Naive thymus-derived CD4-positive, alpha-beta T cell (primary cell): ENCODE measurements around the gene SPACDR. TPM values are rescaled to one million over a fixed set of nuclear protein-coding genes. Genes with fewer than 3 reads are reported as not detected.
A peak's percentile ranks its signal among the peaks of the same experiment; 100 is the strongest.

Source experiments
- ATAC-seq: fragments of 150-1000 bp; cut with Tn5 transposase; 2 replicates; pipeline ENCODE4 v1.10.0; 2021; ENCODE audit warnings: mild to moderate bottlenecking, moderate library complexity
- CTCF ChIA-PET: fragments of 350-600 bp; sonication (Branson Sonifier 250); formaldehyde crosslinking; loops from one replicate; lab custom pipeline; 2021; ENCODE audit warnings: antibody characterized with exemption; lab: Charles Lee
- POLR2A ChIA-PET: fragments of 350-600 bp; sonication (Branson Sonifier 250); formaldehyde crosslinking; loops from one replicate; lab custom pipeline; 2021; ENCODE audit warnings: antibody characterized with exemption, inconsistent platforms; lab: Charles Lee
- DNase-seq, 9 donors: peaks; one replicate each; pipeline versions ENCODE4 v3.0.0 to v3.0.0-alpha.2; 2020 to 2022; ENCODE audit warnings: mixed read lengths in 1 of 9
- H3K27ac ChIP-seq: one replicate; pipeline ENCODE4 v1.7.0; 2013; ENCODE audit warnings: mild to moderate bottlenecking, low read depth, low read length, moderate library complexity
- H3K27me3 ChIP-seq, 2 donors: one replicate each; pipeline ENCODE4 v1.7.0; 2013; ENCODE audit warnings: low read length in 2 of 2, mild to moderate bottlenecking in 2 of 2, moderate library complexity in 2 of 2; ENCODE audit not compliant: control insufficient read depth in 2 of 2, insufficient read depth in 2 of 2
- H3K36me3 ChIP-seq, 3 experiments: 1 replicate in 2 of 3; 2 replicates in 1 of 3; pipeline ENCODE4 v1.7.0; 2013; ENCODE audit warnings: low read length in 3 of 3, mild to moderate bottlenecking in 3 of 3, moderate library complexity in 1 of 3; ENCODE audit not compliant: insufficient read depth in 3 of 3, control insufficient read depth in 2 of 3
- H3K4me1 ChIP-seq, 2 donors: one replicate each; pipeline ENCODE4 v1.7.0; 2013; ENCODE audit warnings: low read length in 2 of 2, mild to moderate bottlenecking in 2 of 2, moderate library complexity in 1 of 2; ENCODE audit not compliant: control insufficient read depth in 2 of 2, insufficient read depth in 2 of 2
- H3K4me3 ChIP-seq: 2 replicates; pipeline ENCODE4 v1.7.0; 2013; ENCODE audit warnings: mild to moderate bottlenecking, low read length
- H3K9me3 ChIP-seq, 3 experiments: 1 replicate in 2 of 3; 2 replicates in 1 of 3; pipeline ENCODE4 v1.7.0; 2013; ENCODE audit warnings: low read length in 3 of 3; ENCODE audit not compliant: control insufficient read depth in 2 of 3
- H3K27ac Mint-ChIP-seq, 9 donors: one replicate each; pipeline ENCODE4 v1.8.0; 2020 to 2022; ENCODE audit warnings: mixed read lengths in 9 of 9, mild to moderate bottlenecking in 8 of 9, moderate library complexity in 5 of 9, inconsistent platforms in 2 of 9
- H3K27me3 Mint-ChIP-seq, 5 donors: one replicate each; pipeline ENCODE4 v1.8.0; 2021 to 2022; ENCODE audit warnings: mixed read lengths in 5 of 5, mild to moderate bottlenecking in 1 of 5
- H3K36me3 Mint-ChIP-seq, 5 donors: one replicate each; pipeline ENCODE4 v1.8.0; 2020 to 2022; ENCODE audit warnings: mixed read lengths in 5 of 5, mild to moderate bottlenecking in 3 of 5, inconsistent platforms in 1 of 5
- H3K4me1 Mint-ChIP-seq, 7 donors: one replicate each; pipeline ENCODE4 v1.8.0; 2020 to 2022; ENCODE audit warnings: mixed read lengths in 7 of 7, mild to moderate bottlenecking in 3 of 7, inconsistent platforms in 1 of 7
- H3K4me3 Mint-ChIP-seq, 10 donors: one replicate each; pipeline ENCODE4 v1.8.0; 2020 to 2022; ENCODE audit warnings: mild to moderate bottlenecking in 10 of 10, mixed read lengths in 10 of 10, moderate library complexity in 6 of 10, inconsistent platforms in 2 of 10
- H3K9me3 Mint-ChIP-seq, 11 donors: one replicate each; pipeline ENCODE4 v1.8.0; 2020 to 2022; ENCODE audit warnings: mixed read lengths in 11 of 11, mild to moderate bottlenecking in 4 of 11, inconsistent platforms in 1 of 11, moderate library complexity in 1 of 11
- intact Hi-C, 2 donors: fragments of 100-400 bp; cut with micrococcal nuclease; formaldehyde crosslinking; loops; one replicate each; pipeline ENCODE4 v1.15.1; 2023
- polyA plus RNA-seq, 2 donors: library from polyadenylated mRNA; unstranded; fragments of 300-500 nt; fragmentation: Illumina TruSeq; gene quantifications; one replicate each; pipeline ENCODE4 v1.2.3, GENCODE V29; 2021
- total RNA-seq, 6 experiments: library from RNA in 5 of 6; stranded (reverse) in 5 of 6; gene quantifications; 1 replicate in 5 of 6; 2 replicates in 1 of 6; pipeline ENCODE4 v1.2.3 and lab custom pipeline; 2021 to 2026

SPACDR gene
- total and polyA plus RNA-seq, 7 experiments from 2014 or later, result 0.85 to 7.8 (median 2.2) TPM; not detected in 1

- Mint-ChIP-seq H3K9me3 (no peaks in the 10 kb centered on the region), H3K27me3 (peaks cover 0 to 32% (median 0%) of the 10 kb centered on the region in 5 donors), H3K27ac (peak overlapping the region in 1 of 9 donors; percentile 65), H3K4me3 (no peak overlapping the region), H3K36me3 (peaks cover 0 to 12% (median 0%) of the 10 kb centered on the region in 5 donors), H3K4me1 (peaks cover 0 to 5% (median 2%) of the 10 kb centered on the region in 7 donors)
- POLR2A ChIA-PET, result interaction anchor here (0.5 to 1.7 kb wide), 5 partner anchors 14 to 187 kb away, joined by 3 to 7 read pairs (median 4); partner anchors contain the start of genes PVRIG and ZCWPW1
- CTCF ChIA-PET, result interaction anchor here (0.7 to 2.2 kb wide), 9 partner anchors 10 to 428 kb away, joined by 3 to 13 read pairs (median 4); partner anchors contain the start of gene MEPCE
- no peak overlapping the region for H3K4me3 ChIP-seq
- intact Hi-C loops, result loop anchor here (1.0 to 5.0 kb wide), 8 partner anchors 39 to 429 kb away; no protein-coding TSS in a partner anchor
- H3K4me1 ChIP-seq, result no peaks in the 10 kb centered on the region
- no peaks in the 10 kb centered on the region for H3K27me3 ChIP-seq
- peak; percentile 97 for ATAC-seq
- H3K36me3 ChIP-seq, result no peaks in the 10 kb centered on the region
- DNase-seq, result peak in 7 of 9 donors; percentile 35 to 69 (median 53)
- no peak overlapping the region for H3K27ac ChIP-seq
- no peaks in the 10 kb centered on the region for H3K9me3 ChIP-seq
Observed at GRCh38 chr7:100407285-100408180, 56.5 kb downstream of the SPACDR start.

- intact Hi-C loops, result loop anchor here (1.0 to 5.0 kb wide), 8 partner anchors 38 to 428 kb away; no protein-coding TSS in a partner anchor
- H3K27me3 Mint-ChIP-seq, result peaks cover 0 to 34% (median 0%) of the 10 kb centered on the region in 5 donors
- CTCF ChIA-PET, result interaction anchor here (0.8 to 2.2 kb wide), 7 partner anchors 9 to 427 kb away, joined by 3 to 13 read pairs (median 4); no protein-coding TSS in a partner anchor
Observed at GRCh38 chr7:100406767-100407166, 57.3 kb downstream of the SPACDR start.

More at GRCh38 chr7:100406767-100407166, 57.3 kb downstream of the SPACDR start:
- ATAC-seq (no peak), DNase-seq (no peak)
- no peaks in the 10 kb centered on the region for H3K9me3 Mint-ChIP-seq
- Histone ChIP-seq H3K9me3 (no peaks in the 10 kb centered on the region), H3K4me3 (no peak overlapping the region), H3K27me3 (no peaks in the 10 kb centered on the region), H3K36me3 (no peaks in the 10 kb centered on the region), H3K4me1 (no peaks in the 10 kb centered on the region), H3K27ac (no peak overlapping the region)
- H3K4me1 Mint-ChIP-seq, result peaks cover 0 to 5% (median 2%) of the 10 kb centered on the region in 7 donors
- H3K4me3 Mint-ChIP-seq, result no peak overlapping the region
- H3K36me3 Mint-ChIP-seq, result peaks cover 0 to 15% (median 2%) of the 10 kb centered on the region in 5 donors
- POLR2A ChIA-PET, result interaction anchor here (1.5 to 1.7 kb wide), 3 partner anchors 22 to 186 kb away, joined by 4 to 7 read pairs (median 4); partner anchors contain the start of genes PVRIG and ZCWPW1
- no peak overlapping the region for H3K27ac Mint-ChIP-seq

Other genes starting within 250 kb of the SPACDR start
- 10 to 100 TPM; 32.1 to 88.7 (median 66.2) TPM for gene PVRIG, start 244.3 kb downstream of the SPACDR start, total RNA-seq
- gene PVRIG, start 244.3 kb downstream of the SPACDR start, polyA plus RNA-seq, result 10 to 100 TPM; 69.5 to 81.0 TPM
- not detected for gene SPDYE3, start 156.6 kb downstream of the SPACDR start, total RNA-seq
- gene SPDYE3, start 156.6 kb downstream of the SPACDR start, polyA plus RNA-seq, result 1 to 10 TPM; 8.5 to 8.7 TPM
- gene PILRB, start 106.1 kb downstream of the SPACDR start, total RNA-seq, result 100 to 1,000 TPM in 4 of 5 experiments, 10 to 100 TPM in 1; 79.1 to 137 (median 120) TPM
- 10 to 100 TPM in 1 of 2 donors, 1 to 10 TPM in 1; 1.1 to 11.1 TPM for gene PILRB, start 106.1 kb downstream of the SPACDR start, polyA plus RNA-seq
- 100 to 1,000 TPM in 1 of 5 experiments, 10 to 100 TPM in 4; 13.0 to 118 (median 14.3) TPM for gene PILRA, start 90.8 kb downstream of the SPACDR start, total RNA-seq
- 1 to 10 TPM in 1 of 2 donors, under 1 TPM in 1; 0.40 to 1.1 TPM for gene PILRA, start 90.8 kb downstream of the SPACDR start, polyA plus RNA-seq
- gene ZCWPW1, start 35.6 kb downstream of the SPACDR start, total RNA-seq, result 10 to 100 TPM in 3 of 5 experiments, 1 to 10 TPM in 2; 4.1 to 18.6 (median 10.3) TPM
- gene ZCWPW1, start 35.6 kb downstream of the SPACDR start, polyA plus RNA-seq, result 1 to 10 TPM; 5.6 to 5.9 TPM
- gene MEPCE, start 34.4 kb downstream of the SPACDR start, total RNA-seq, result 10 to 100 TPM; 47.9 to 68.2 (median 65.1) TPM
- 10 to 100 TPM; 12.2 to 20.5 TPM for gene MEPCE, start 34.4 kb downstream of the SPACDR start, polyA plus RNA-seq
- gene PPP1R35, start 27.8 kb downstream of the SPACDR start, total RNA-seq, result 10 to 100 TPM; 33.5 to 80.0 (median 65.7) TPM
- 10 to 100 TPM; 25.1 to 52.7 TPM for gene PPP1R35, start 27.8 kb downstream of the SPACDR start, polyA plus RNA-seq
- gene TSC22D4, start 15.0 kb upstream of the SPACDR start, total RNA-seq, result 100 to 1,000 TPM in 4 of 5 experiments, 10 to 100 TPM in 1; 75.6 to 124 (median 115) TPM
- 10 to 100 TPM; 23.7 to 30.1 TPM for gene TSC22D4, start 15.0 kb upstream of the SPACDR start, polyA plus RNA-seq
- gene NYAP1, start 19.7 kb upstream of the SPACDR start, total RNA-seq, result under 1 TPM; 0.11 to 0.64 (median 0.44) TPM
- gene NYAP1, start 19.7 kb upstream of the SPACDR start, polyA plus RNA-seq, result not detected
- gene AGFG2, start 74.9 kb upstream of the SPACDR start, total RNA-seq, result 10 to 100 TPM; 15.8 to 42.4 (median 23.3) TPM
- 1 to 10 TPM; 5.7 to 9.8 TPM for gene AGFG2, start 74.9 kb upstream of the SPACDR start, polyA plus RNA-seq
- gene SAP25, start 109.6 kb upstream of the SPACDR start, total RNA-seq, result 100 to 1,000 TPM in 2 of 5 experiments, 10 to 100 TPM in 3; 29.1 to 174 (median 71.3) TPM
- gene SAP25, start 109.6 kb upstream of the SPACDR start, polyA plus RNA-seq, result under 1 TPM in 1 of 2 donors, not detected in 1; 0.48 TPM
- 100 to 1,000 TPM; 199 to 504 (median 407) TPM for gene LRCH4, start 121.9 kb upstream of the SPACDR start, total RNA-seq
- 100 to 1,000 TPM; 143 to 199 TPM for gene LRCH4, start 121.9 kb upstream of the SPACDR start, polyA plus RNA-seq
- gene FBXO24, start 122.1 kb upstream of the SPACDR start, total RNA-seq, result 1 to 10 TPM in 4 of 5 experiments, under 1 TPM in 1; 0.75 to 3.1 (median 1.7) TPM
- gene FBXO24, start 122.1 kb upstream of the SPACDR start, polyA plus RNA-seq, result 1 to 10 TPM; 2.0 TPM
- gene PCOLCE, start 138.1 kb upstream of the SPACDR start, total RNA-seq, result 10 to 100 TPM in 1 of 5 experiments, 1 to 10 TPM in 4; 9.1 to 11.7 (median 9.5) TPM
- gene PCOLCE, start 138.1 kb upstream of the SPACDR start, polyA plus RNA-seq, result under 1 TPM in 1 of 2 donors, not detected in 1; 0.64 TPM
- 10 to 100 TPM in 4 of 5 experiments, 1 to 10 TPM in 1; 8.8 to 54.9 (median 13.1) TPM for gene MOSPD3, start 148.3 kb upstream of the SPACDR start, total RNA-seq
- gene MOSPD3, start 148.3 kb upstream of the SPACDR start, polyA plus RNA-seq, result 10 to 100 TPM; 20.4 to 20.6 TPM
- 10 to 100 TPM in 1 of 5 experiments, 1 to 10 TPM in 4; 1.8 to 14.4 (median 4.0) TPM for gene TFR2, start 177.3 kb upstream of the SPACDR start, total RNA-seq
- 1 to 10 TPM in 1 of 2 donors, under 1 TPM in 1; 0.55 to 1.3 TPM for gene TFR2, start 177.3 kb upstream of the SPACDR start, polyA plus RNA-seq
- not detected for gene ACTL6B, start 192.2 kb upstream of the SPACDR start, total RNA-seq
- not detected for gene ACTL6B, start 192.2 kb upstream of the SPACDR start, polyA plus RNA-seq
- 100 to 1,000 TPM in 4 of 5 experiments, 10 to 100 TPM in 1; 98.2 to 215 (median 132) TPM for gene GNB2, start 209.5 kb upstream of the SPACDR start, total RNA-seq
- gene GNB2, start 209.5 kb upstream of the SPACDR start, polyA plus RNA-seq, result 10 to 100 TPM; 35.8 to 53.2 TPM
- 100 to 1,000 TPM in 2 of 5 experiments, 10 to 100 TPM in 3; 48.3 to 125 (median 91.4) TPM for gene GIGYF1, start 230.0 kb upstream of the SPACDR start, total RNA-seq
- 1 to 10 TPM; 1.4 to 2.9 TPM for gene GIGYF1, start 230.0 kb upstream of the SPACDR start, polyA plus RNA-seq
- gene POP7, start 241.9 kb upstream of the SPACDR start, total RNA-seq, result 10 to 100 TPM in 4 of 5 experiments, 1 to 10 TPM in 1; 8.9 to 38.2 (median 15.0) TPM
- 10 to 100 TPM; 37.3 to 56.4 TPM for gene POP7, start 241.9 kb upstream of the SPACDR start, polyA plus RNA-seq